Smooth muscle cell (in vitro differentiated cells): Measurements from ENCODE around the gene GALNTL6. TPM values are rescaled to one million over a fixed set of nuclear protein-coding genes. Genes with fewer than 3 reads are reported as not detected.

Source experiments
- DNase-seq: peaks from one replicate; lab custom pipeline; 2025; ENCODE audit not compliant: unreplicated experiment; lab: John Stamatoyannopoulos, UW
- H2AFZ ChIP-seq: fragments of 200-600 bp; sonication (generic); 2 replicates; pipeline ENCODE4 v1.6.0; 2016; ENCODE audit warnings: antibody characterized with exemption, low read depth, mild to moderate bottlenecking
- H3F3A ChIP-seq: fragments of 200-600 bp; sonication (generic); 2 replicates; pipeline ENCODE4 v1.6.0; 2017; ENCODE audit warnings: antibody characterized with exemption, low read depth
- H3K27ac ChIP-seq: fragments of 200-600 bp; sonication (generic); 2 replicates; pipeline ENCODE4 v1.5.1; 2016; ENCODE audit warnings: low read depth, mild to moderate bottlenecking
- H3K27me3 ChIP-seq: fragments of 200-600 bp; sonication (generic); 2 replicates; pipeline ENCODE4 v1.6.1; 2016; ENCODE audit warnings: low read depth, mild to moderate bottlenecking
- H3K36me3 ChIP-seq: fragments of 200-600 bp; sonication (generic); 2 replicates; pipeline ENCODE4 v1.5.1; 2016; ENCODE audit warnings: low read depth
- H3K4me1 ChIP-seq: fragments of 200-600 bp; sonication (generic); 2 replicates; pipeline ENCODE4 v1.5.1; 2016; ENCODE audit warnings: low read depth
- H3K4me2 ChIP-seq: fragments of 200-600 bp; sonication (generic); 2 replicates; pipeline ENCODE4 v1.6.0; 2016; ENCODE audit warnings: mild to moderate bottlenecking
- H3K4me3 ChIP-seq: fragments of 200-600 bp; sonication (generic); 2 replicates; pipeline ENCODE4 v1.5.1; 2016; ENCODE audit warnings: mild to moderate bottlenecking
- H3K79me2 ChIP-seq: fragments of 200-600 bp; sonication (generic); 2 replicates; pipeline ENCODE4 v1.6.0; 2016; ENCODE audit warnings: low read depth, mild to moderate bottlenecking
- H3K9ac ChIP-seq: fragments of 200-600 bp; sonication (generic); 2 replicates; pipeline ENCODE4 v1.6.0; 2016; ENCODE audit warnings: low read depth
- H3K9me3 ChIP-seq: fragments of 200-600 bp; sonication (generic); replicated peaks from 2 replicates; pipeline ENCODE4 v1.5.1; 2016; ENCODE audit warnings: low read depth
- H4K20me1 ChIP-seq: fragments of 200-600 bp; sonication (generic); 2 replicates; pipeline ENCODE4 v1.6.0; 2016; ENCODE audit warnings: low read depth
- CTCF ChIP-seq: fragments of 200-600 bp; sonication (generic); IDR thresholded peaks from 2 replicates; pipeline ENCODE4 v1.5.1; 2017; ENCODE audit warnings: borderline replicate concordance, mild to moderate bottlenecking, antibody characterized with exemption; ENCODE audit not compliant: insufficient read depth, poor library complexity, severe bottlenecking
- WGBS: methylation state at CpG from one replicate; pipeline ENCODE4 v1.1.7; 2016; ENCODE audit warnings: low lambda C conversion rate; 5-methylcytosine and 5-hydroxymethylcytosine counted together
- polyA plus RNA-seq: library from polyadenylated mRNA; unstranded; fragments of >200 nt; fragmentation: Nextera tagmentation; extraction: Ambion mirVana; gene quantifications from 2 replicates; pipeline ENCODE4 v1.2.1, GENCODE V29; 2016
- total RNA-seq: library from RNA; depleted of rRNA; stranded (reverse); fragments of >200 nt; gene quantifications from 2 replicates; pipeline ENCODE4 v1.2.3, GENCODE V29; 2014

GALNTL6 gene
- total and polyA plus RNA-seq, 2 experiments from 2014 or later: 0.18 to 1.3 TPM

- TF ChIP-seq CTCF: no peak
- H3K4me2 ChIP-seq: no peak overlapping the region
- no peaks in the 10 kb centered on the region for H3K9me3 ChIP-seq
- H3K4me1 ChIP-seq: no peaks in the 10 kb centered on the region
- no peaks in the 10 kb centered on the region for H3K36me3 ChIP-seq
- H3K27me3 ChIP-seq: no peaks in the 10 kb centered on the region
- no peak for DNase-seq
- H4K20me1 ChIP-seq: no peaks in the 10 kb centered on the region
- no peak overlapping the region for H3K9ac ChIP-seq
- H2AFZ ChIP-seq: no peak overlapping the region
- WGBS: 82% methylated on average over 2 of the region's 2 CpGs
- H3K79me2 ChIP-seq: no peaks in the 10 kb centered on the region
- H3K4me3 ChIP-seq: no peak overlapping the region
- H3K27ac ChIP-seq: no peak overlapping the region
- H3F3A ChIP-seq: no peaks in the 10 kb centered on the region
These were observed 242.3 kb downstream of the GALNTL6 start for GRCh38 chr4:172055498-172055897.

GRCh38 chr4:172061204-172061603, 248.0 kb downstream of the GALNTL6 start:
- no peaks in the 10 kb centered on the region for H3K27me3 ChIP-seq
- H4K20me1 ChIP-seq: no peaks in the 10 kb centered on the region
- H3K27ac ChIP-seq: no peak overlapping the region
- no peaks in the 10 kb centered on the region for H3K4me1 ChIP-seq
- H3K4me3 ChIP-seq: no peak overlapping the region
- DNase-seq: no peak
- 95% methylated on average over 1 of the region's 1 CpG for WGBS
- H3K4me2 ChIP-seq: no peak overlapping the region
- H3K36me3 ChIP-seq: no peaks in the 10 kb centered on the region
- TF ChIP-seq CTCF: no peak
- H3K79me2 ChIP-seq: no peaks in the 10 kb centered on the region
- H3K9me3 ChIP-seq: no peaks in the 10 kb centered on the region
- no peaks in the 10 kb centered on the region for H3F3A ChIP-seq
- H2AFZ ChIP-seq: no peak overlapping the region
- H3K9ac ChIP-seq: no peak overlapping the region

GRCh38 chr4:172068506-172068905, 255.3 kb downstream of the GALNTL6 start:
- Histone ChIP-seq H3K9ac (no peak overlapping the region), H3K27ac (no peak overlapping the region), H4K20me1 (no peaks in the 10 kb centered on the region), H3K4me3 (no peak overlapping the region), H3K27me3 (no peaks in the 10 kb centered on the region), H3K4me2 (no peak overlapping the region), H3K79me2 (no peaks in the 10 kb centered on the region), H3F3A (no peaks in the 10 kb centered on the region), H3K9me3 (no peaks in the 10 kb centered on the region), H2AFZ (no peak overlapping the region), H3K4me1 (no peaks in the 10 kb centered on the region), H3K36me3 (no peaks in the 10 kb centered on the region)
- WGBS: 63% methylated on average over 3 of the region's 3 CpGs
- no peak for TF ChIP-seq CTCF
- no peak for DNase-seq

GRCh38 chr4:172073590-172073989, 260.4 kb downstream of the GALNTL6 start:
- no peak for DNase-seq

More at GRCh38 chr4:172073590-172073989, 260.4 kb downstream of the GALNTL6 start:
- no peaks in the 10 kb centered on the region for H3K4me1 ChIP-seq
- no peak overlapping the region for H3K27ac ChIP-seq
- no peak overlapping the region for H2AFZ ChIP-seq
- H3K36me3 ChIP-seq: no peaks in the 10 kb centered on the region
- H3F3A ChIP-seq: no peaks in the 10 kb centered on the region
- no peak overlapping the region for H3K9ac ChIP-seq
- no peaks in the 10 kb centered on the region for H3K27me3 ChIP-seq
- no peaks in the 10 kb centered on the region for H3K79me2 ChIP-seq
- H3K4me2 ChIP-seq: no peak overlapping the region
- no peak overlapping the region for H3K4me3 ChIP-seq
- no peak for TF ChIP-seq CTCF
- no peaks in the 10 kb centered on the region for H4K20me1 ChIP-seq
- no peaks in the 10 kb centered on the region for H3K9me3 ChIP-seq
